GM19023 (cell line): ENCODE results near the gene TBC1D23.
"Not testable (repeated sequence)": the region's sequence is repeated elsewhere in the genome, so short reads cannot be mapped to it uniquely, and the experiment has no call there.

Experiments used
- ATAC-seq: cut with Tn5 transposase; IDR thresholded peaks from one replicate; pipeline ENCODE4 v1.9.1; 2021; ENCODE audit warnings: mild to moderate bottlenecking, moderate library complexity; ENCODE audit not compliant: unreplicated experiment

The TBC1D23 gene

DNA sequence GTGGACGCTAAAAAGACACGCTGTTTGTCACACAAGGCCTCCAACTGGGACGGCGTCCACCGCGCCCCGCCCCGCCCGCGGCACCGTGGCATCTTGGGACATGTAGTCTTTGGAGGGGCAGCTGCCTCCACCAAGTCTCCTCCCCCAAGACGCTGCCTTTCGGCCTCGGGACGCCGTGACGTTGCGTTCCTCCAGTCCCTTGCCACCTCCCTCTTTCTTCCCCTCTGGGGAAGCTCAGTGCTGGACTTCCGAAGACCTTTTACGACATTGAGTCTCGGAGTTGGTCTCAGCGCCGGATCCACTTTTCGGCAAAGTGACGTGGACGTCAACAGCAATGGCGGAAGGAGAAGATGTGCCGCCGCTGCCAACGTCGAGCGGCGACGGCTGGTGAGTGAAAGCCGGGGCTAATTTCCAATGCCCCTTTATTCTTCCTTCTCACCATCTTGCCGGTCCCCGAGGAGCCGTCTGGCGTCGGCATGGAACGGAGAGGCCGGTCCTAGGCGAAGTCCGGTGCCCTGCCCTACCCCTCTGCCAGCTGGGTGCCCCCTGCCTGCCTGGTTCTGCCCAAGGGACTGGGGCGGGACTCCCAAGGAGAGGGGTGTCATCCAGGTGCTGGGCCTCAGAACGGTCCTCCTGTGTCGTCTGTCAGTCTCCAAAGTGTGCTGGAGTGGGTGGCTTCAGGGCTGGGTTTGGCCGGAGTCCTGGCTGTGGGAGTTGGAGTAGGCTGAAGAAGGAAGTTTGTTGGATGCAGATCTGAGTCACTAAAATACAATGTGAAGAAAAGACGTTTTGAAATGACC, at the start of gene TBC1D23:
Gene TBC1D23, plus strand, starts transcription at position 308 of the 800 bp plus-strand sequence. Its CDS starts 27 bp downstream, at position 335.
- peak; percentile 100 for ATAC-seq

DNA sequence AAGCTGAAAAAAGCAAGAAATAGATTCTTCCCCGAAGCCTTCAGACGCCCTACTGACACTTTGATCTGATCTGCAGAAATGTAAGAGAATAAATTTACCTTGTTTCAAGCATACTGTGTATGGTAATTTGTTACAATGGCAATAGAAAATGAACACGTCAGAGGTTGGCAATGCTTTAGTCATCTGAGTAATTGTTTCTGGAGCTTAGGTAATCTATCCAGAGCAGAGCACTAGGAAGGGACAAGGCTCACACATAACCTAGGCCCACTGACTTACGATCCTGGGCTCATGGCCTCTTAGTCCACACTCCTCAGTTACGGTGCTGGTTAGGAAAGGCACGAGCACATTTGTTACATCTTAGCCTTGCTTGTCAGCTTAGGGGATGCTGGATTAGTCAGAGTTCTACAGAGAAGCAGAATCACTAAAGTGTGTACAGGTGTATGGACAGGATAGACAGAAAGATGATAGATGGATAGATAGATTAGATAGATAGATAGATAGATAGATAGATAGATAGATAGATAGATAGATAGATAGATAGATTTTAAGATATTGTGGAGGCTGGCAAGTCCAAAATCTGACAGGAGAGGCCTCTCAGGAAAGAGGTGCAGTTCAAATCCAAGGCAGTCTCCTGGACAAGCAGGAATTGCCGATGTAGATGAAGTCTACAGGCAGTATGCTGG, 46.8 kb upstream of the TBC1D23 start:
- no peak for ATAC-seq

DNA sequence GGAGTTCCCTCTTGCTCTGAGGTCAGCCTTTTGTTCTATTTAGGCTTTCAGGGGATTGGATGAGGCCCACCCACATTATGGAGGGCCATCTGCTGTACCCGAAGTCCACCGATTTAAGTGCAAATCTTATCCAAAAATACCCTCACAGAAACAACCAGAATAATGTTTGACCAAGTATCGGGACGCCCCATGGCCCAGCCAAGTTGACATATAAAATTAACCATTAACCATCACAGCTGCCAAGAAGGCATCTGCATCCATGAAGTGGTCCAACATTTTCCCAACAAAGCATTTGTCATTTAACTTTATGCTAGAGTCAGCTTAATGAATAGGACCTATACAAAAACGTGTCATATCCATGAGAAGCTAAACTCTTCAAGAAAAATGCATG, 46.2 kb upstream of the TBC1D23 start:
- ATAC-seq, result no peak

DNA sequence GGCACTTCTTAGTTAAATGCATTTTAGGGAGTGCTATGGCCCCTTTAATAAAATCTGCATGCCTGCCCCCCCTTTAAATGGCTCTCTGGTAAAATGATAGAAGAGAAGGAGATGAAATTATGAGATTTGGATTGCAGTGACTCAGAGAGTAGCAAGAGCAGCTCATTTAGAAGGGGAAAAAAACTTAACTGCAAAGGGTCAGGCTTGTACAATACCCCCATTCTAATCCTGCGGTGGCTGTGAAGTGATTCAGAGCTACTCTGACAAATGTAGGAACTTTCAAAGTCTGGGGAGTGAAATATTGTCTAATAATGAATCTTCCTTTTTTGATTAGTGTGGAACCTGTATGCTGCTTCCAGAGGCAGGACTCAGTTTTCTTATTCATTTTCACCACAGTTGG, 44.1 kb upstream of the TBC1D23 start:
- ATAC-seq, result no peak

DNA sequence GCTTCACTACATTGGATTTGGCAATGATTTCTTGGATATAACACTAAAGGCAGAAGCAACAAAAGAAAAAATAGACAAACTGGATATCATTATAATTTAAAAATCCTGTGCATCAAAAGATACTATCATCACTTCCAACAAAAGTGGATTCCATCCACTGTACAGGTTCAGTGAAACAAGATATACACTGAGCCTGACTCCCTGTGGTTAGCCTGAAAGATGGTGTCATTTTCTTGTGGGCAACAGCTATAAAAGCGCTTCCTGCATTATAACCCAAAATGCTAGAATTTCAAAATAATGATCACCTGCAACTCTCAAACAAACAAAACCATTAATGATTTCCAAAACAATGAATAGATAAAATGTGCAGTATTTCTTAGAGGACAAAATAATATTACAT, 39.6 kb upstream of the TBC1D23 start:
- no peak for ATAC-seq

DNA sequence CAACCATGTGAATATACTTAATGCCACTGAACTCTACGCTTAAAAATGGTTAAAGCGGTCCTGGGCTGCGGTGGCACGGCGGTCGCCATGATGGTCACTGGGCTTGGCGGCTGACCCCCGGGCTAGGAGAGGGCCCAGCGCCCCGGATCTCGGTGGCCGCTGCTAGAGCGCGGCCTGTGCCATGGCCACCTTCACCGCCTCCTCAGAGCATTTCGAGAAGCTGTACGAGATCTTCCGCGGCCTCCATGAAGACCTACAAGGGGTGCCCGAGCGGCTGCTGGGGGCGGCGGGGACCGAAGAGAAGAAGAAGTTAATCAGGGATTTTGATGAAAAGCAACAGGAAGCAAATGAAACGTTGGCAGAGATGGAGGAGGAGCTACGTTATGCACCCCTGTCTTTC, 35.6 kb upstream of the TBC1D23 start:
- no peak for ATAC-seq

DNA sequence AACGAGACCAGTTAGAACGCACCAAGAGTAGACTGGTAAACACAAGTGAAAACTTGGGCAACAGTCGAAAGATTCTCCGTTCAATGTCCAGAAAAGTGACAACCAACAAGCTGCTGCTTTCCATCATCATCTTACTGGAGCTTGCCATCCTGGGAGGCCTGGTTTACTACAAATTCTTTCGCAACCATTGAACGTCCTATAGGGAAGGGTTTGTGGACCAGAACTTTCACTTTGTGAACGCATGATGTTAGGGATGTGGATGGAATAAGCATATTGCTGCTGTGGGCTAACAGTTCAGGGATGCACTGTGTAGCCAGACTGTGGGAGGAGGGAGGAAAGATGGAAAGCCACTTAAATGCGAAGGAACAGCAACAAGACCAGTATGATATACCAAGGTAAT, 34.9 kb upstream of the TBC1D23 start:
- no peak for ATAC-seq

DNA sequence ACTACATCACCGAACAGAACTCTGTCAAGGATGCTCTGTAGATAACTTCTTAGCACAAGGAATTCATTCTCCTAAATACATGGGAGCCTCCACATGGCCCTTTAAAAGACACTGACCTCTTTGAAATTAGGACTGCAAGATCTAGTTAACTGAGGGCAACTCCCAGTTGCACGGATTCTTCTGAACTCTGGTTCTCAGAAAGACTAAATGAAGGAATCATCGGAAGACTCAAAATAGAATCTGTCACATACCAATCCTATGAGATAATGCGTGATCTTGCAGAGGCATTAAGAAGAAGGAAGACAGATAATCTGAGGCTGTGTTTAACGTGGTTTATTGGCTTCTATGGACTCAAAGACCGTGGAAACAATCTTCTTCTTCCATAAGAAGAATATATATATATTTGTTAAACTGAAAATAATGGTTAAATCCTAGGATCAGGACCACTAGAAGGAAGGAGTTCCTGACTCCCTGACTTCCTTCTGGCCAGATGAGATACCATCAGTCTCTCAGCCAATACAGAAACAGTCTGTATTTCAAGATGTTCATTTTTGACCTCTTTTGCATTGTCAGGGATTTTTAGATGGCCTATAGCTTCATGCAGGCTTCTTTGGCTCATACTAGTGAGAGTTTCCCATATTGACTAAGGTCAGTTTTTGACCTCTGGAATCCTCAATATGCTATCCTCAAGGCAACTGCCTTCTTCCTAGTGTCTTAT, 33.9 kb upstream of the TBC1D23 start:
- ATAC-seq, result no peak

DNA sequence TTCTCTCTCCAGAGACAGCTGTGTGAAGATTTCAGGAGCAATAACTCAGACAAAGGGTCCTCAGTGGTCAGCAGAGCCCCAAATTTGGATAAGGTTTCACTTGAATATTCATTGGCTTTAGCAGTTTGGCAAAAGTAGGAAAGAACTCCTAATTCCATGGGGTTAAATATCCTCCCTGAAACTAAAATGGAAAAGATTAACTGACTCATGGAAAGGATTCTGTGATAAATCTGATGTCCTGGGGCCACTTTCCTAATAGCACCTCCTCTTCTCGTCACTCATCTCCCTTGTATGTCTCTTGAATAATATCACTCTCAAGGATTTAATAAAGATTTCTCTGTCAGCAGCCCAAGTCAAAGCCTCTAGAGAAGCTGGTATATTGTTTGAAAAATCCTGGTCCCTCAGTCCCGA, 33.3 kb upstream of the TBC1D23 start:
- ATAC-seq, result no peak

DNA sequence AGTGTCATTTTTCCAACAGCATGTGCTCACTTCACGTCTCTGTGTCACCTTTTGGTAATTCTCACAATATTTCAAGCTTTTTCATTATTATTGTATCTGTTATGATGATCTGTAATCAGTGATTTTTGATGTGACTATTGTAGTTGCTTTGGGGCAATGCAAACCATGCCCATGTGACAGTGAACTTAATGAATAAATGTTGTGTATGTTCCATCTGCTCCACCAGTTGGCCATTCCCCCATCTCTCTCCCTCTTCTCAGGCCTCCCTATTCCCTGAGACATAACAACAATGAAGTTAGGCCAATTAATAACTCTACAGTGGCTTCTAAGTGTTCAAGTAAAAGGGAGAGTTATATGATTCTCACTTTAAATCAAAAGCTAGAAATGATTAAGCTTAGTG, 32.5 kb upstream of the TBC1D23 start:
- ATAC-seq, result no peak

DNA sequence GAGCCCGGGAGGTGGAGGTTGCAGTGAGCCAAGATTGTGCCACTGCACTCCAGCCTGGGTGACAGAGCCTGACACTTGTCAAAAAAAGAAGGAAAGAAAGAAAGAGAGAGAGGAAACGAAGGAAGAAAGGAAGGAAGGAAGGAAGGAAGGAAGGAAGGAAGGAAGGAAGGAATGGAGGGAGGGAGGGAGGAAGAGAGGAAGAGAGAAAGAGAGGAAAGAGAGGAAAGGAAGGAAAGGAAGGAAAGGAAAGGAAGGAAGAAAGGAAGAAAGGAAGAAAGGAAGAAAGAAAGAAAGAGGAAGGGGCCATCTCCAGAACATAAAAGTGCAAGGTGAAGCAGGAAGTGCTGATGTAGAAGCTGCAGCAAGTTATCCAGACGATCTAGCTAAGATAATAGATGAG, 31.6 kb upstream of the TBC1D23 start:
- not testable (repeated sequence) for ATAC-seq

DNA sequence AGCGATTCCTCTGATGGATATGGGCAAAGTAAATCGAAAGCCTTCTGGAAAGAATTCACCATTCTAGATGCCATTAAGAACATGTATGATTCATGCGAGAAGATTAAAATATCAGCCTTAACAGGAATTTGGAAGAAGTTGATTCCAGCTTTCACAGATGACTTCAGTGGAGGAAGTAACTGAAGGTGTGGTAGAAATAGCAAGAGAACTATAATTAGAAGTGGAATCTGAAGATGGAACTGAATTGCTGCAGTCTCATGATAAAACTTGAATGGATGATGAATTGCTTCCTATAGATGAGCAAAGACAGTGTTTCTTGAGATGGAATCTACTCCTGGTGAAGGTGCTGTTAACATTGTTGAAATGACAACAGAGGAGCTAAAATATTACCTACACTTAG, 30.1 kb upstream of the TBC1D23 start:
- ATAC-seq, result no peak

DNA sequence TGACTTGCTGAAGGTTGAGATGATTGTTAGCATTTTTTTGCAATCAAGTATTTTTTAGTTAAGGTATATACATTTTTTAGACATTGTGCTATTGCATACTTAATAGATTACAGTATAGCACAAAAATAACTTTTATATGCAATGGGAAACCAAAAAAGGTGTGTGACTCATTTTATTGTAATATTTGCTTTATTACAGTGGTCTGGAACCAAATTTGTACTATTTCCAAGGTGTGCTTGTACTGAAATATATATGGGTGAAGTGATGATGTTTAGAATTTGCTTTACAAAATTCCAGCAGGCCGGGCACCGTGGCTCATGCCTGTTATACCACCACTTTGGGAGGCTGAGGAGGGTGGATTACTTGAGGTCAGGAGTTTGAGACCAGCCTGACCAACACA, 29.1 kb upstream of the TBC1D23 start:
- no peak for ATAC-seq

DNA sequence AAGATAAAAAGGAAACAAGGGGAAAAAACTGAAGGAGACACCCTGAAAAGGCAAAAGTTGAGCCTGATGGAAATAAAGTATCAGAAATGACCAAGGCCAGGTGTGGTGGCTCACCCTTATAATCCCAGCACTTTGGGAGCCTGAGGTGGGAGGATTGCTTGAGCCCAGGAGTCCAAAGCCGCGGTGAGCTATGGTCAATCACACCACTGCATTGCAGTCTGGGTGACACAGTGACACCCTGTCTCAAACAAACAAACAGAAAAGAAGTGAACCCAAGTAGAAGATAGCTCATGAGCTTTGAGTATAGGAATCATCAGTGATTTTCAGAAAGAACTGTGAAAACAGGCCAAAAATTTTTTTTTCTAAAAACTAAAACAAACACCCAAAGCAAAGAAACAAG, 26.4 kb upstream of the TBC1D23 start:
- no peak for ATAC-seq

DNA sequence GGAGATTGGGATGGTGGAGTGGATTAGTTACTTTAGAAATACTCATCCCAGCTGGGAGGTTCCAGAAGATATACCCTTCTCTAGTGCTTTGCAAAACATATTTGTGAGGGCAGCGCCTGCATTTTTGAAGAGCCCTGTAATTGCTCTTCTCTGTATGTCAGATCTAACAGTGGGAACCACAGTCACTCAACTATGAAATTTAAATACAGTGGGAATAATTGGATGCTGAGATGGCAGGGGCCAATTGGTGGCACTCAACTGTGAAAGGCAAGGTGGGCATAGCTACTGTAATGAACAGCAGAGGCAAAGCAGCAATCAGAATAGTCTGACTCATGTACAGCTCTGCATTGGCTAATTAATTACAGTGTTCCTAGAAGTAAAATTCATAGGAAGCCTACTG, 22.2 kb upstream of the TBC1D23 start:
- ATAC-seq, result no peak

DNA sequence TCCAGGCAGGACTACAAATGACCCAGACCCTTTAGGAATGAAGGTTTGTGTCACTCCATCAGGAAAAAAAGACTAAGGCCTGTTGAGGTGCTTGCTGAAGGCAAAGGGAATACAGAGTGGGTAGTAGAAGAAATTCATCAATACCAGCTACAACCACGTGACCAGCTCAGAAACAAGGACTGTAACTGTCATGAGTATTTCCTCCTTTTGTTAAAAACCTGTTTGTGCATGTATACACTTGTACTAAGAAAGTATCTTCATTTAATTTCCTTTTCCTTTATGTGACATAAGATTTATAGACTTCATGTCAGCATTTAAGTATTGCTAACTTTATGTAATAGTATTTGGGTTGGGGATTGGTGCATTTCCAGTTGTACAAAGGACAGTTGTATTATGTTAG, 18.3 kb upstream of the TBC1D23 start:
- ATAC-seq, result not testable (repeated sequence)

DNA sequence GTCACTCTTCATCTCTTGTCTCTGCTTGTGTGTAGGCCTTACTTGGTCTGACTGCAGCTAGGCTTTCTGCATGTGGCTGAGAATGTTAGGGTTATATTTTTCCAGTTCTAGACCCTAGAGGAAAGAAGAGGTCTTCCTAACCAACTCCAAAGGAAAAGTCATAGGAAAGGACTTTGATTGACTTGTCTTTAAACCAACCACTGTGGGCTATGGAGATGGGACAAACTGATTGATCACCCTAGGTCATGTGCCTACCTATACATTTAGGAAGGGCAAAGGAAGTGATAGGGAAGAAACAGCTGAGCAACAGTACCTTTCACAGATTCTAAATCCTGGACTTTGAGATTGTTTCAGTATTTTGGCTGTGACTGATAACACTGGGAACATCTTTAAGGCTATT, 16.5 kb upstream of the TBC1D23 start:
- no peak for ATAC-seq

DNA sequence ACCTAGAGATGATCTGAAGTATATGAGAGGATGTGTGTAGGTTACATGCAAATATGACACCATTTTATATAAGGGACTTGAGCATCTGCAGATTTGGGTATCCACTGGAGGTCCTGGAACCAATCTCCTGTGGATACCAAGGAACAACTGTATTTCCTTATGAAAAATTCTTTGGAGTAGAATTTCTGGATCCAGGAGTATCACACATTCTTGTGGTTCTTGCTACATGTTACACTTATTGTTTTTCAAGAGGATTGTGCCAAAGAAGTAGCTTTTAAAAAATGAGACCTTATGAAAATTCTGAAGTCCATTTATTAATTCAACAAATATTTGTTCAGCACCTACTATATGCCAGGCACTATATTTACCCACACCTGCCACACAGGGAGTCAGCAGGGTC, 15.7 kb upstream of the TBC1D23 start:
- no peak for ATAC-seq

DNA sequence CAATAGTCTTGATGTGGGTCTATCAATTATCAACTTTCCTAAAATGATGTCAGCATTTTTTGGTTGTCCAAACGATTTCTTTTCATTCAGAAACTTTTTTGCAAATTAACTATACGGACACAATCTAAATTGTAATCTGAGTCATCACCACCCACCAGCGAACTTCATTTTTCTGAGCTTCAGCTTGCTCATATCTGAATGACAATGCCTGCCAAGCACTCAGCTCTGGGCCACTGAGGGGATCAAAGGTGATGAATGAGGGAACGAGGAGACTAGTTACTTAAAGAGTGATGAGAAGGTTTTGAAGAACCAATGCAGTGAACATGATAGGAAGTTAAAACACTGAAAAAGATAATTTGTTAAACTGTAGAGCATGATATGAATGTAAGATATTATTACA, 14.9 kb upstream of the TBC1D23 start:
- no peak for ATAC-seq

DNA sequence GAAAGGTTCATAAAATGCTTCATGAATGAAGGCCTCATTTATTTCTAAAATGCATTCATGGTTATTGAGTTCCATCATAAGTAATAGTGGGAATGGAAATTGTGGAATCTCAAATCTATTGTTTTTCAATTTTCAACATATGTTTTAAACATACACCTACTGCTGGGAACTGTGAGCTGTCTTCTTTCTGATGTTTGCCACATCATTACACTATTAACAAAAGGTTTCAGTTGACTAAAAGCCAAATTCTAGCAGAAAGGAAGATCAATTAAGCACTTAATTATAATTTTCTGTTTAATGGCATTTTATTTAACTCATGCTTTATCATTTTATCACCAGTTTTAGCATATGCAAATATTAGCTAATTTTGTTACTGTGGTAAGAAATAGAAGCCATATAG, 13.8 kb upstream of the TBC1D23 start:
- ATAC-seq, result no peak

DNA sequence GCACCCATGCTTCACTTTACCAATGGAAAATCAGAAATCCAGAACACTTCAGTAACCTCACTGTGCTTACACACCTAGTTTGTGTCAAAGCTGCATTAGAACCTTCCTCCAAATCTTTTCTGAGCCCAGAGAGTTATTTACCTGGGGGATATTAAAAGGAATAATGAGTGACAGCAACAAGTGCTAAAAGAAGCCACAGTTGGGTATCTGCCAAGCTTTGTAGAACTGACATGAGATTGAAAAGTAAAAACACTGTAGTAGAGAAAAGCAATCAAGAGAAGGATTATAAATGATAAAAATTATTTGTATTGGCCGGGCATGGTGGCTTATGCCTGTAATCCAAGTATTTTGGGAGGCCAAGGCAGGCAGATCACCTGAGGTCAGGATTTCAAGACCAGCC, 8.8 kb upstream of the TBC1D23 start:
- no peak for ATAC-seq
